ENCODE results near the gene DHRS7. TPM values are rescaled to one million over a fixed set of nuclear protein-coding genes. Genes with fewer than 3 reads are reported as not detected.
A peak's percentile ranks its signal among the peaks of the same experiment; 100 is the strongest.

The DHRS7 gene
- total and polyA plus RNA-seq, 9 of the 15 experiments (the other 6 are each of a cell fraction or from before 2014, with no cell fraction given): 10.2 to 20.1 (median 15.7) TPM

DNA sequence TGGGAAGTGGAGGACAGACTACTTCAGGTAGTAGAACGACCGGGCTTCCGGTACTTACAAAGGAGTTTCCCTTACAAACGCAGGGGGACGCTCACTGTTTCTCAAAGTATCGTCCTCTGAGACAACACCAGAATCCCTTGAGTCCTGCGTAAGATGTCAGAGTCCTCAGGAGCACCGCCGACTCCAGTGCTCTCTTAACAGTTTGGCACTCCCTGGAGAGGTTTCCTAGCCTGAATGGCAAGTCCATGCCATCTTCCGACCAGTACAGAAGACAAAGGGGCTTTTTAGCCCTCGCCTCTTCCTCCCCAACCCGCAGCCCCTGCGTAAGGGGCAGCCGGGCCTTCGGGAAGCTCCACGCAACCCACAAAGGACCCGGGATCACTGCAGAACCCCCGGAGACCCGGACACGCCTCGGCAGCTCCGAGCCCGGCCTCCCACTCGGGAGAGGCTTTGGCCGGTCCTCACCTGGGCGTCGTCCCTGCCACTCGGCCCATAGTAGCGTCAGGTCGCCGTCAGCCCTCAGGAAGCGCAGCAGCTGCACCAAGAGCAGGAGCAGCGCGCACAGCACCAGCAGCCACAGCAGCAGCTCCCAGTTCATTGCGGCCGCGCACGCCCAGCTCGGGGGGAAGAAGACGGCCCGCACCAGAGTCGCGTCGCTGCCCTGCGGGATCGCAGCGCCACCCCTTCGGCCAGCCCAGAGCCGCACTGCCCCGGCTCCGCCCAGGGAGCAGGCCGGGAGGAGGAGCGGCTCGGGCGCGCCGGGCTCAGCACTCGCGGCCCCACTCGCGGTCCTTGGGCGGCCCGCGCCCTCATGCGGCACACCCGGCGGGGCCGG lies at the start of gene DHRS7 (continued):
- TF ChIP-seq, protein P1, sequence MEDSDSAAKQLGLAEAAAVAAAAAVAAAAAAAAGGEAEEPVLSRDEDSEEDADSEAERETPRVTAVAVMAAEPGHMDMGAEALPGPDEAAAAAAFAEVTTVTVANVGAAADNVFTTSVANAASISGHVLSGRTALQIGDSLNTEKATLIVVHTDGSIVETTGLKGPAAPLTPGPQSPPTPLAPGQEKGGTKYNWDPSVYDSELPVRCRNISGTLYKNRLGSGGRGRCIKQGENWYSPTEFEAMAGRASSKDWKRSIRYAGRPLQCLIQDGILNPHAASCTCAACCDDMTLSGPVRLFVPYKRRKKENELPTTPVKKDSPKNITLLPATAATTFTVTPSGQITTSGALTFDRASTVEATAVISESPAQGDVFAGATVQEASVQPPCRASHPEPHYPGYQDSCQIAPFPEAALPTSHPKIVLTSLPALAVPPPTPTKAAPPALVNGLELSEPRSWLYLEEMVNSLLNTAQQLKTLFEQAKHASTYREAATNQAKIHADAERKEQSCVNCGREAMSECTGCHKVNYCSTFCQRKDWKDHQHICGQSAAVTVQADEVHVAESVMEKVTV (CRISPR knock-in tag; IDR thresholded peaks at IDR 0.05): peak; percentile 72
- TF ChIP-seq, protein P2, sequence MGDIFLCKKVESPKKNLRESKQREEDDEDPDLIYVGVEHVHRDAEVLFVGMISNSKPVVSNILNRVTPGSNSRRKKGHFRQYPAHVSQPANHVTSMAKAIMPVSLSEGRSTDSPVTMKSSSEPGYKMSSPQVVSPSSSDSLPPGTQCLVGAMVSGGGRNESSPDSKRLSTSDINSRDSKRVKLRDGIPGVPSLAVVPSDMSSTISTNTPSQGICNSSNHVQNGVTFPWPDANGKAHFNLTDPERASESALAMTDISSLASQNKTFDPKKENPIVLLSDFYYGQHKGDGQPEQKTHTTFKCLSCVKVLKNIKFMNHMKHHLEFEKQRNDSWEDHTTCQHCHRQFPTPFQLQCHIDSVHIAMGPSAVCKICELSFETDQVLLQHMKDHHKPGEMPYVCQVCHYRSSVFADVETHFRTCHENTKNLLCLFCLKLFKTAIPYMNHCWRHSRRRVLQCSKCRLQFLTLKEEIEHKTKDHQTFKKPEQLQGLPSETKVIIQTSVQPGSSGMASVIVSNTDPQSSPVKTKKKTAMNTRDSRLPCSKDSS (IDR thresholded peaks at IDR 0.05; ENCODE audit: low read depth, partially characterized antibody): no peak
- TF ChIP-seq IFI16 (CRISPR knock-in tag; IDR thresholded peaks at IDR 0.05) (no peak), ZFP36 (IDR thresholded peaks at IDR 0.05; ENCODE audit: low read depth, low read length, partially characterized antibody) (no peak), POLR2G (IDR thresholded peaks at IDR 0.05; ENCODE audit: low read depth, low read length) (peak; percentile 92), EGR1 (conservative IDR thresholded peaks at IDR 0.05) (no peak), ZNF583 (CRISPR knock-in tag; IDR thresholded peaks at IDR 0.05) (no peak), TOE1 (IDR thresholded peaks at IDR 0.05; ENCODE audit: borderline replicate concordance) (no peak), TOE1 (CRISPR knock-in tag; IDR thresholded peaks at IDR 0.05; ENCODE audit: borderline replicate concordance, low read depth) (no peak), HDAC8 (tag; IDR thresholded peaks at IDR 0.05) (no peak), MECOM (CRISPR knock-in tag; IDR thresholded peaks at IDR 0.05) (no peak), ZNF263 (CRISPR knock-in tag; IDR thresholded peaks at IDR 0.05; ENCODE audit: borderline replicate concordance) (peak; percentile 86), NEUROD1 (IDR thresholded peaks at IDR 0.05; ENCODE audit: borderline replicate concordance, low read depth, low read length, partially characterized antibody) (no peak), NR3C1 (CRISPR knock-in tag; IDR thresholded peaks at IDR 0.05) (no peak), PTBP1 (IDR thresholded peaks at IDR 0.05; ENCODE audit: low read depth, low read length) (no peak), MCM5 (IDR thresholded peaks at IDR 0.05; ENCODE audit: low read depth) (no peak)
- TF ChIP-seq, protein P3, sequence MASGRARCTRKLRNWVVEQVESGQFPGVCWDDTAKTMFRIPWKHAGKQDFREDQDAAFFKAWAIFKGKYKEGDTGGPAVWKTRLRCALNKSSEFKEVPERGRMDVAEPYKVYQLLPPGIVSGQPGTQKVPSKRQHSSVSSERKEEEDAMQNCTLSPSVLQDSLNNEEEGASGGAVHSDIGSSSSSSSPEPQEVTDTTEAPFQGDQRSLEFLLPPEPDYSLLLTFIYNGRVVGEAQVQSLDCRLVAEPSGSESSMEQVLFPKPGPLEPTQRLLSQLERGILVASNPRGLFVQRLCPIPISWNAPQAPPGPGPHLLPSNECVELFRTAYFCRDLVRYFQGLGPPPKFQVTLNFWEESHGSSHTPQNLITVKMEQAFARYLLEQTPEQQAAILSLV (tag; IDR thresholded peaks at IDR 0.05): no peak
- TF ChIP-seq, protein P4, sequence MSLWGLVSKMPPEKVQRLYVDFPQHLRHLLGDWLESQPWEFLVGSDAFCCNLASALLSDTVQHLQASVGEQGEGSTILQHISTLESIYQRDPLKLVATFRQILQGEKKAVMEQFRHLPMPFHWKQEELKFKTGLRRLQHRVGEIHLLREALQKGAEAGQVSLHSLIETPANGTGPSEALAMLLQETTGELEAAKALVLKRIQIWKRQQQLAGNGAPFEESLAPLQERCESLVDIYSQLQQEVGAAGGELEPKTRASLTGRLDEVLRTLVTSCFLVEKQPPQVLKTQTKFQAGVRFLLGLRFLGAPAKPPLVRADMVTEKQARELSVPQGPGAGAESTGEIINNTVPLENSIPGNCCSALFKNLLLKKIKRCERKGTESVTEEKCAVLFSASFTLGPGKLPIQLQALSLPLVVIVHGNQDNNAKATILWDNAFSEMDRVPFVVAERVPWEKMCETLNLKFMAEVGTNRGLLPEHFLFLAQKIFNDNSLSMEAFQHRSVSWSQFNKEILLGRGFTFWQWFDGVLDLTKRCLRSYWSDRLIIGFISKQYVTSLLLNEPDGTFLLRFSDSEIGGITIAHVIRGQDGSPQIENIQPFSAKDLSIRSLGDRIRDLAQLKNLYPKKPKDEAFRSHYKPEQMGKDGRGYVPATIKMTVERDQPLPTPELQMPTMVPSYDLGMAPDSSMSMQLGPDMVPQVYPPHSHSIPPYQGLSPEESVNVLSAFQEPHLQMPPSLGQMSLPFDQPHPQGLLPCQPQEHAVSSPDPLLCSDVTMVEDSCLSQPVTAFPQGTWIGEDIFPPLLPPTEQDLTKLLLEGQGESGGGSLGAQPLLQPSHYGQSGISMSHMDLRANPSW (CRISPR knock-in tag; IDR thresholded peaks at IDR 0.05): no peak
- TF ChIP-seq, protein P5, sequence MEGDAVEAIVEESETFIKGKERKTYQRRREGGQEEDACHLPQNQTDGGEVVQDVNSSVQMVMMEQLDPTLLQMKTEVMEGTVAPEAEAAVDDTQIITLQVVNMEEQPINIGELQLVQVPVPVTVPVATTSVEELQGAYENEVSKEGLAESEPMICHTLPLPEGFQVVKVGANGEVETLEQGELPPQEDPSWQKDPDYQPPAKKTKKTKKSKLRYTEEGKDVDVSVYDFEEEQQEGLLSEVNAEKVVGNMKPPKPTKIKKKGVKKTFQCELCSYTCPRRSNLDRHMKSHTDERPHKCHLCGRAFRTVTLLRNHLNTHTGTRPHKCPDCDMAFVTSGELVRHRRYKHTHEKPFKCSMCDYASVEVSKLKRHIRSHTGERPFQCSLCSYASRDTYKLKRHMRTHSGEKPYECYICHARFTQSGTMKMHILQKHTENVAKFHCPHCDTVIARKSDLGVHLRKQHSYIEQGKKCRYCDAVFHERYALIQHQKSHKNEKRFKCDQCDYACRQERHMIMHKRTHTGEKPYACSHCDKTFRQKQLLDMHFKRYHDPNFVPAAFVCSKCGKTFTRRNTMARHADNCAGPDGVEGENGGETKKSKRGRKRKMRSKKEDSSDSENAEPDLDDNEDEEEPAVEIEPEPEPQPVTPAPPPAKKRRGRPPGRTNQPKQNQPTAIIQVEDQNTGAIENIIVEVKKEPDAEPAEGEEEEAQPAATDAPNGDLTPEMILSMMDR (IDR thresholded peaks at IDR 0.05 in 2 of 3, conservative IDR thresholded peaks at IDR 0.05 in 1 of 3; ENCODE audit: insufficient read depth in 2 of 3, low read depth in 1 of 3, low read length in 3 of 3): peak; percentile 41 to 75 (median 60); a peak in 5 of 6 replicates
